Stimulated activated CD4-positive, alpha-beta T cell treated with anti-CD3 and anti-CD28 coated beads, Interleukin-15, amount 100 ng/mL, for 1 hour (primary cell): ENCODE data around the gene NUP35.

Experiments
- DNase-seq, 2 donors: peaks; one replicate each; pipeline ENCODE4 v3.0.0-alpha.2; 2020; ENCODE audit warnings: low read depth in 1 of 2, low spot score in 1 of 2

Gene NUP35, protein sequence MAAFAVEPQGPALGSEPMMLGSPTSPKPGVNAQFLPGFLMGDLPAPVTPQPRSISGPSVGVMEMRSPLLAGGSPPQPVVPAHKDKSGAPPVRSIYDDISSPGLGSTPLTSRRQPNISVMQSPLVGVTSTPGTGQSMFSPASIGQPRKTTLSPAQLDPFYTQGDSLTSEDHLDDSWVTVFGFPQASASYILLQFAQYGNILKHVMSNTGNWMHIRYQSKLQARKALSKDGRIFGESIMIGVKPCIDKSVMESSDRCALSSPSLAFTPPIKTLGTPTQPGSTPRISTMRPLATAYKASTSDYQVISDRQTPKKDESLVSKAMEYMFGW

DNA sequence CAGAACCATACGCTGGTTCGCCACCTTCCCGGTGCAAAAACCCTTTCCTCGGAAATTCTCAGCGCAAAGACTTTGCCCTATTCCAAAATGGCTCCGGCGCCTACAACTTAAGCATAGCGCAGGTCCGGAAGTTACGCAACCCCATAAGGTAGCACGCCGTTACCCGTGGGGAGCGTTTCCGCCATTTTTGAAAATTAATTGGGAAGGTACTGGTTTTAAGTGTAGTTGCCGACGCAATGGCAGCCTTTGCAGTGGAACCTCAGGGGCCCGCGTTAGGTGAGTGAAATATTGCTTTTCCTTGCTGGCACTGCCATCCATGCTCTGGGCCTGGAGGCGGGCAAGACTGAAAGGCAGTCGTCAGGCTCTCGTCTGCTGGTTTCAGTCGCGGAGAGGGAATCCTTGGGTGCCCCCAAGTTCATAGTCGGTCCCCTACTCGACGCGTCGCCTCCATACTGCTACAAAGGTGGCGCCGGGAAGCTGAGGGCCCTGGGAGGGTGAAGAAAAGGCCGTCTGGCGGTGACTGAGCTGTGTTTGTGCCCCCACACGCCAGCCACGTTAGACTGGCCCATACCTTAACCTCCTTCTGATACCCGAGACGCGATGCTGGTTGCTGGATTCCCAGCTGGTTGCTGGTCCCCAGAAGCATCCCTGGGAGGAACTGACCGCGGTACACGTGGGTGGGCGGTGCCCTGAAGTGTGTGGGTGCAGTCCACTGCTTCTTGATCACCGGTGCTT is at the start of gene NUP35:
Gene NUP35 (plus strand): TSS at position 222 of the 735 bp plus-strand sequence. CDS start 15 bp downstream, at position 237.
- peak; percentile 59 to 77 for DNase-seq

DNA sequence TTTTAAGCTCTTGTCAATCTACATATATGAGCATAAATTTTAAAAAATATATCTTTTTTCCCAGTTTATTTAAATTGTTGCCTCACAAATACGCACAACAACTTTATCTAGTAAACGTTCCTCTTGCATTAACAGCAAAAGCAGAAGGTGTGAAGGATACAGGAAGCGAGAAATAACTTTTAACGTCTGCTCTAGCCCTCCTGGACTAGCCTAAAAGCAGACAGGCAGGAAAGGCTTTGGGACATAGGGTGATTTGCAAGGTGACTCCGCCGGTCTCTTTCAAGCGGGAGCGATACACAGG is 46.1 kb upstream of the NUP35 start:
- no peak for DNase-seq

DNA sequence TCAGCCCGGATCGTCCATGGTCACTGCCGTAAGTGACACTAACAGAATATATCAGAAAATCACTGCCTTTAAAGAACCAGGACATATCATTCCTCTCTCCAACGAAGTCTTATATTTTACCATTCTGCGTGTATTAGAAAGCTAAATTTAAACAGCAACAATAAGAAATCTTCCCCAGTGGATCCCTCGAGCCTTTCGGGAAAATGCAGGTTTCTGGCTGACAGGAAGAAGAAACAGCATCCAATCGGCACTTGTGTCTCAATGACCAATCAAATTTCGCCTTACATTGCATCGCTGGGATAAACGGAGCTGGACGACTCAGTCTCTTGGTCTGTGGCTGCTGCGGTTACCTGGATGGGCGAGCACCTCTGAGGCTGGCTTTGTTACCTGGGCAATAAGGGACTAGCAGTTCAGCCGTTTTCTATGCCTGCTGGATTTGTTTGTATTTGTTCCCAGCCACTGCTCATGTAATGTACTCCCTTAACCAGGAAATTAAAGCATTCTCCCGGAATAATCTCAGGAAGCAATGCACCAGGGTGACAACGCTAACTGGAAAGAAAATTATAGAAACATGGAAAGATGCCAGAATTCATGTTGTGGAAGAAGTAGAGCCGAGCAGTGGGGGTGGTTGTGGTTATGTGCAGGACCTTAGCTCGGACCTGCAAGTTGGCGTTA is 45.6 kb upstream of the NUP35 start, which contains the start of gene DUSP19:
Gene DUSP19 (plus strand): TSS at position 284 of the 675 bp plus-strand sequence. CDS start 187 bp downstream, at position 471.
- peak; percentile 53 to 65 for DNase-seq

DNA sequence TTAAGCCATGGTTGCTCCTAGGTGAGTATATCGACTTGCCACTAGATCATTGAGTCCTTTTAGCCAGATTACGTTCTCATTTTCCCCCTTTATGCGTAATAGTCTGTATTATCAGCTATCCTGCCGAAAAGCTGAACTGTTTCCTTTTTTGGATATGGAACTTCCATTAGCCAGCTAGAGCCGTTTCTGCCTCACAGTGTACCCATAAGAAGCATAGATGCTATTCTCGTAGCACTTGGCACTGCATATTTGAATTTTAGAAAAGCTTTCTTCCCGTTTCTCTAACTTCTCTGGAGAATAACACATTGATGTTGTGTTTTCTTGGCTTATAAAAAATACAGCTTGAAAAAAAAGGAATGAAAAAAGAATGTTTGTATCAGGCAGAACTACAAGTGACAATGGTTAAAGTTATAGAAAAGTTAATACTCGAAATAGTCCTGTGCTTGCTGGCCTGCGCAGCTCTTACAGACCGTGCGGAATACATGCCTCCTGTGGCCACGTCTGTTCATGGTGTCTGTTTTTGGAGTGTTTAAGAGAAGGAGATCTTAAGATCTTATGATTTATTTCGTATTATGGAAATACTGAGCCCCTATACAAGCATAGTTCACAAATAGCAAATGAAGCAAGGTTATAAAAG is 45.0 kb upstream of the NUP35 start:
- DNase-seq, result no peak

DNA sequence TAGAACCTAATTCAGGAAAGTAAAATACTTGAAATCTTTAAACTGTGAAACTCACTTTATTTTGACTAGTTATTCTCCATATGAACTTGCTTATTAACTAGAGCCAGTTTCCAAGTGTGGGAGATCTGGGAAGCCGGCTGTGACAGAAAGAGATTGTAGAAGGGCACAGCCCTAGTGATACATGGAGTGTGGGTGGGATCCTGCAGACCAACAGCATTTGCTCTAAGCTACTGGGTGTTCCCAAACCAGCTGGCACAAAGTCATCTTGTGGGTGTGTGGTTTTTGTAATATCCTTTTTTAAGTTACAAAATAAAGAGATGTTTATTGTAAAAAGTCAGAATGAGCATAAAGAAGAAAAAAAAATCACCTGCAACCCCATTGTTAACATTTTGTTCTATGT is 42.3 kb upstream of the NUP35 start:
- no peak for DNase-seq

DNA sequence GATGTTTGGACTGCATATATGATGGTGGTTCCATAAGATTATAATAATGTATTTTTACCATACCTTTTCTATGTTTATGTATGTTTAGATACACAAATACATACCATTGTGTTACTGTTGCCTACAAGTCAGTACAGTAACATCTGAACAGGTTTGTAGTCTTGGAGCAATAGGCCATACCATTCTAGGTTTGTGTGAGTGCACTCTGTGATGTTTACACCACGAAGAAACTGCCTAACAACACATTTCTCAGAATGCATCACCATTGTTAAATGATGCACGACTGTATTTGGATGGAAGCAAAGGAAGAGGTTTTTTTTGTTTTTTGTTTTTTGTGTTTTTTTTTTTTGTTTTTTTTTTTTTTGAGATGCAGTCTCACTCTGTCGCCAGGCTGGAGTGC is 36.2 kb upstream of the NUP35 start:
- no peak for DNase-seq

DNA sequence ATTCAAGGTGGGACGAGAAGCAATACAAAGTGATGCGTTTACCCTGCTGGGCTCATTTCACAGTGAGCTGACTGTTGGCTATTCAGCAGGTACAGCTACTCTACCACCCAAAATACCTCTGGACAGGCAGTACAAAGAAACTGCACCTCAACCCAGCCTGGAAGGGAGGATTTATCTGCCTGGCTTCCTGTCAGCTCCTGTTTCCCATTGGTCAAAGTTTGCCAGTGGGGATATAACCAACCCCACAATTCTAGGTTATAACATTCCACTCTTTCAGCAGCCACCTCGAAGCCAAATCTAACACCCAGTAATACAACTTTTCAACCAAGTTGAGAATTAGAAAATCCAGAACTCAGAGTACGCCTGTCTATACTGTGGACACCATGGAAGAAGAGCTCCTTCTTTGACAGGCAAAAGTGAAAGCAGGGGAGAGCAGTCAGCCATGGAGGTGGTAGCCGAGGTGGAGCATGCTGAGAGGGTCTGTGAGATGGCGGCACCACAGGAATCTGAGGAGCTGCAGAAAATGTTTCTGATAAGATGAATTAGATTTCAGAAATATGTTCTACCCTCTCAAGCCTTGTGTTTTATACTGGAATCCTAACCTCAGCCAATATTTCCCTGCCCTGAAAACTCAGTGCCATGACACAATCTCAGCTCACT is 34.9 kb upstream of the NUP35 start:
- DNase-seq, result no peak

DNA sequence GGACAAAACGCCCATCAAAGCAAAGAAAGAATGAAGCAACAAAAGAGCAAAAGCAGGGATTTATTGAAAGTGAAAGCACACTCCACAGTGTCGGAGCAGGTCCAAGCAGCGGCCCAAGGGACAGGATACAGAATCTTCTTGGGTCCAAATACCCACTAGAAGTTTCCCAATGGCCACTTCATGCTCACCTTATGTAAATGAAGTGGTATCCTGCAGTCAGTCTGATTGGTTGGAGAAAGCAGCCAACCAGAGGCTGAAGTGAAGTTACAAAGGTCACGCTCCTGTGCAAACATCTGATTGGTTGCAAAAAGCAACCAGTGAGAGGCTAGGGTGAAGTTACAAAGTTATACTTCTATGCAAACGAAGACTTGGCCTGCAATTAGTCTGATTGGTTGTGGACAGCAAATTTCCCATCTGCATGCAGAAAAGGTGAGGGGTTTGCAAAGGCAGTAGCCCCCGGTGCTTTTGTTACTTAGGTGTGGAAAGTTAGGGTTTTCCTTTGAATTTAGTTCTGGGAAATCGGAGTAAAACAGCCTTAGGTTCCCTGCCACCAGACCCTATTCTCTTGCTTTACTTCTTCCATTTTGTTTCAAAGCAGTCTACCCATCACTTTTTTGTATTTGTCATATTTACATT is 32.8 kb upstream of the NUP35 start:
- DNase-seq, result no peak

DNA sequence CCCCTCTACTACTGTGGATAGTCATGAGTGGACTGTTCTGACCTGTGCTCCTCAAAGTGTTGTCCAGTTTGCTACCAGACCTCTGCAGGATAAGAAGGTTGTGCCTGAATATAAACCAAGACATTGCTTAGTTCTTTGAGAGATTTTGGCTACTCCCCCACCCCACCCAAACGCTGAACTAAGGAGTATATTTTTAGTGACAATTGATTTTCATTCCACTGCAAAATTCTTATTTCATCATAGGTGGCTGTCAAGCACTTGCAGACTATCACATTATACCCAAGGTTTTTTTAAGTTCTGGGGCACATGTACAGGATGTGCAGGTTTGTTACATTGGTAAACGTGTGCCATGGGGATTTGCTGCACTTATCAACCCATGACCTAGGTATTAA is 32.3 kb upstream of the NUP35 start:
- no peak for DNase-seq

DNA sequence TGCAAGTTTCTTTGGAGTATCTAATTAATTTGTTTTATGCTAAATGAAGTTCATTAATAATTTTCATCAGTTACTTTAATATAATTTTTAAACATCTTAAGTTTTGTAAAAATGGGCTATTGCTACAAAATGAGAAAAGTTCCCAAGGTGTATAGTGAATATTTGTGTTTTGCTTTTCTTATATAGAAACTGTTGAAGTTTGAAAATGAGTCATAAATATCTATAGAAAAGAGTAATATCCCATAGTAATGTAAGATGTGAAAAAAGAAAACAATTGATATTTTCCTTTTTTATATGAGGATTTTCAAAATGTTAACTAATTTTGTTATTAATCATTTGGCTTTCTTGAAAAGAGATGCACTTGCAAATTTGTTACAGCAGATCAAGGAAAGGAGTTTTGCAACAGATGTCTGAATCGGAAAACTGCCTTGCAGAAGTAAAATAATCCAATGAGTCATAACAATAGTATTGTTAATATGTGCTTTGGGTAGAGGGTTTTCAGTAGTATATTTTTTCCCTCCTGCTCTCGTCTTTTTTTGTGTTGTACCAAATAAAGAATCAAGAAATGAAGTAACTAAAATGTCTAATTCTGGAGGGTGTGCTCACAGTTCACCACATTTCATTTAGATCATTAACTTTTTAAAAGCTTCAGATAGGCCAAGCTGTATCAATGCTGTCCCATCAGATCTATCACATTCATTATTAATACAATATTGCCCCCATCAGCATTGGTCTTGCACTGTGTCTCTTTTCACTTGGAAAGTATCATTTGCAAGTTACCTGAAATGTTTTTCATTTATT is 30.2 kb upstream of the NUP35 start:
- DNase-seq, result no peak

DNA sequence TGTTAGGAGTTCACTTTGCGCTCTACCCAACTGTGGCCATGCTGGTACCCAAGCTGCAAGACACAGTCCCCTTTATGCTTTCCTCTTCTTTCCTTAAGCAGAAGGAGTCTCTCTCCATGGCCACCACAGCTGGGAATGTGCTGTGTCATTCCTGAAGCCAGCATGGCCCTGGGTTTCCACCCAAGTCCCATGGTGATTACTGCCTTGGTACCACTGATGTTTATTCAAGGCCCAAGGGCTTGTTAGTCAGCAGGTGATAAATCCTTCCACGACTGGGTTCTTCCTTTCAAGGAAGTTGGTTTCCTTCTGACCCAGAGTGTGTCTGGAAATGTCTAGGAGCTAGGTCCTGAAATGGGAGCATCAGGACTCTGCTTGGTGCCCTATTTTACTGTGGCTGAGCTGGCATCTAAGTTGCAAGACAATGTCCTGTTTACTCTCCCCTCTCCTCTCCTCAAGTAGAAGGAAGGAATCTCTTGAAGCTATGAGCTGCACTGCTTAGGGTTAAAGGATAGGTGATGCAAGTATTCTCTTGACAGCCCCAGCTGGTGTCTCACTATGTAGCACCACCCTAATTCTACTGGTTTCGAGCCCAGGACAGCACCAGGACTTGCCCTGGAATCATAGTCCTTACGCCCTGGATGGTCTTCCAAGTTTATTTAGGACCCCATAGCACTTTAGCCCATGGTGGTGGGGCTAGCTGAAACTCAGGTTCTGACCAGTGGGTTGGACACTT is 18.7 kb upstream of the NUP35 start:
- no peak for DNase-seq

DNA sequence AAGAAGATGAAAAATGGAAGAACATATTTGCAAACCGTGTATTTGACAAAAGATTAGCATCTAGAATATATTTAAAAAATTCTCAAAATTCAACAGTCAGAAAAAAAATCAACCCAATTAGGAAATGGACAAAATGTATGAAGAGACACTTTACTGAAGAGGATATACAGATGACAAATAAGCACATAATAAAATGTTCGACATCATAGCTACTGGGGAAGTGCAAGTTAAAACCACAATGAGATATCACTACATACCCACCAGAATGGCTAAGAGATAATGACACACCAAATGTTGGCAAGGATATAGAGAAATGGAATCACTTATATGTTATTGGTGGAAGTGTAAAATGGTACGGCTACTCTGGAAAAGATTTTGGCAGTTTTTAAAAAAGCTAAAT is 11.7 kb upstream of the NUP35 start:
- no peak for DNase-seq

DNA sequence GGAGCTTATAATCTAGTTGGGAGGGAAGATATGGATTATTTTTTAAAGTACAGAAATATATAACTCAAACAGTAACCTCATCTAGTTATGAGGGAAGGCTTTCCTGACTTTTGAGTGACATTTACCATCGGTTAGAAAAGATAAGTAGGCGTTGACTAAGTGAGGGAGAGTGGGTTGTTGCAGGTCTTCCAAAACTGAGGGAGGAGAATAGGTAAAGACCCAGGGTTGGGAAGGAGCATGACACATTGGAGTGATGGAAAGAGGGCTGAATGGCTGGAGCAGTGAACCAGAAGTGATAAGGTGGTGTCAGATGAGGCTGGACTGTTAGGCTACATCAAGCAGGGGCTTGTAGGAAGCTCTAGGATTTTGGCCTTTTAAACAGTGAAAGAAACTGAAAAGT is 10.6 kb upstream of the NUP35 start:
- no peak for DNase-seq

DNA sequence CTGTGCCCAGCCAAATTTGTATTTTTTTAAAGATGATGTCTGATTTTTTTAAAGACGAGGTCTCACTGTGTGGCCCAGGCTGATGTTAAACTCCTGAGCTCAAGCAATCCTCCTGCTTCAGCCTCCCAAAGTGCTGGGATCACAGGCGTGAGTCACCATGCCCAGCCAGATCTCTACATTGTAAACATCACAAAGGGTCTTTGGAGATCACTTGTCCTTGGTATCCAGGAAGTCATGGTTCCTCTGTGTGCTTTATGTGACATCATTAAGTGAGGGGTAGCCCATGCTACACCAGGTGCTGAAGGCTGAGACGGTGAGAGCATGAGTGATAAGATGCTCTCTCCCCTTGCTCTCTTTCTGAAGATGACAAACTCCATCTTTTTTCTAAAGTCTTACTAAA is 7.0 kb upstream of the NUP35 start:
- DNase-seq, result no peak

DNA sequence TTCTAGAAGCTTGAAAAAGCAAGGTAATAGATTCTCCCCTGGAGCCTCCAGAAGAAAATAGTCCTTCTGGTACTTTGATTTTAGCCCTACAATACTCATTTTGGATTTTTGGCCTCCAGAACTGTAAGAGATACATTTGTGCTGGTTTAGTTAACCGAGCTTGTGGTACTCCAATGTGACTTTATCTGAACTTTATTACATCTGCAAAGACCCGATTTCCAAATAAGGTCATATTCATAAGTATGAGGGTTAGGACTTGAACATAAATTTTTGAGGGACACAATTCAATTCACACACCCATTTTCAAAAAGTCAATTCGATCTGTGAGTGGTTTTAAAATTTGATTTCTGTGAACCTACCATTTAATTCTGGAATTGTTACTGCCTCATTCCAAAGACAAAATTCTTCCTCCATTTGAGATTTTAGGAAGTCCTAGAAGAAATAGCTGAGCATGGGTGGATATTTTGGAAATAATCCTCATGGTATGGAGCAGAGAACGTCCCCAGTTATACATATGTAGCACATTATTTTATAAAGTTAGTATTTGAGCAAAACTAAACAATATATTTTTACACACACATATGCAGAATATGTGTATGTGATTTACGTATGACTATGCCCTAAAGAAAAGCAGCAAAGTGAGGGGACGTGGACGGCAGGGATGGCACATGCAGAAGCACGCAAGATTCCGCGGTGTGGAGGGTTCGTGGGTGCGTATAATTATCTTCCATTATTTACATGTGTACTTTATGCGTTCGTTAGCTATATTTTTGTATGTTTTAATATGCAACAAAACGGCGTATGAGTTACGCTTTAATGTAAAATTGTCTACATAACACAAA is 905 bp upstream of the NUP35 start:
- DNase-seq, result no peak

DNA sequence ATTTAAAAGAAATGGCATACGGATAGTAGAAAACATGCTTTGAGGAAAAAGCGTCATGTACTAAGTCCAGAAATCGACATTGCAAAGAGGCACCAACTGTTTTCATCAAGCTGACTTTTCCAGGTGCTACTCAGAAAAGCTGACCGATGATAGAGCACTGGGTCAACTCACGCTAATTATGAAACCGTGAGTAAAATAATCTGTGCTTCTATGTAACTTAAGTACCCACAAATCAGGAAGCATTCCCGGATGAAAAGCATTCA is 353 bp upstream of the NUP35 start:
- DNase-seq, result no peak

DNA sequence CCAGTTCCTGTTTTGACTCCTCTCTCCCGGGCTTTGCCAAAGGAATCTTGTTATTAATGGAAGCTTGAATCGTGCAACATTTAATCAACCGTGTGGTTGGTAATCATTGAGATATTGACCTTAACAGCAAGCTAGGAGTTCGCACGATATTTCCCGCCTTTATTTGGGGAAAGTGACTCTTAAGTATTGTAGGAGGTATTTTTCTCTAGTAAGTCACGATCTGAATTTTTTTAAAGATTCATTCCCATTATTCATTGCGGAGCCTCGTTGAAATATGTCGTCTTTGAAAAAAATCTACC is 663 bp downstream of the NUP35 start:
- DNase-seq, result no peak

DNA sequence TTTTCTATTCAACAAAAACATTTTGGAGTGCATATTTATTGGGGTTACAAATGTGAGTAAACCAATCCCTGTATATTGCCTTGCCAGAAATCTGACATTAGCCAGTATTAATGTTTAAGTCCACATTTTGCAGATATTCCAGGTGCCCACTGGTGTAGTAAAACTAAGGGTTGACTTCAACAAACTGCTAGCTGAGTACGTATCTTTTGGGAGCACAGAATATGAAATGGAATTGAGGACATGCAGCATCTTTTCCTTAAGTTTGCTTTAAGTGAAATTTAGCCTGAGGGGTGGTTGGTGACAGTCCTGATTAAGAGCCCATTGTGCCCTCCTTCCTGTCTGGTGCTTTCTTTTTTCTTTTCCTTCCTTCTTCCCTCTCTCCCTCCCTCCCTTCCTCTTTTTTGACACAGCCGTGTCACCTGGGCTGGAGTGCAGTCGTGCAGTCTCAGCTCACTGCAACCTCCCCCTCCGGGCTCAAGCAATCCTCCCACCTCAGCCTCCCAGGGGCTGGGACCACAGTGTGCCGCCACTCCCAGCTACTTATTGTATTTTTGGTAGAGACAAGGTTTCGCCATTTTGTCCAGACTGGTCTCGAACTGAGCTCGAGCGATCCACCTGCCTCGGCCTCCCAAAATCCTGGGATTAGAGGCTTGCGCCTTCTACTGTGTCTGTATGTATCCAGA is 1.6 kb downstream of the NUP35 start:
- no peak for DNase-seq
